GM18861 (cell line): Measurements from ENCODE around the gene ATP10D.
"Not testable (repeated sequence)": the region's sequence is repeated elsewhere in the genome, so short reads cannot be mapped to it uniquely, and the experiment has no call there.

Experiments used
- ATAC-seq: cut with Tn5 transposase; IDR thresholded peaks from one replicate; pipeline ENCODE4 v1.9.1; 2021; ENCODE audit not compliant: unreplicated experiment

The ATP10D gene

GRCh38 chr4:47486727-47487126 is 1.7 kb downstream of the ATP10D start:
- ATAC-seq, result not testable (repeated sequence)

- no peak for ATAC-seq
Measured at GRCh38 chr4:47488706-47489105, 3.6 kb downstream of the ATP10D start.

GRCh38 chr4:47490550-47490949 is 5.5 kb downstream of the ATP10D start:
- peak; percentile 79 for ATAC-seq

- peak; percentile 46 for ATAC-seq
Measured at GRCh38 chr4:47493238-47494123, 8.4 kb downstream of the ATP10D start.

- ATAC-seq, result peak; percentile 11
Measured at GRCh38 chr4:47494124-47494430, 9.0 kb downstream of the ATP10D start.

- peak; percentile 34 for ATAC-seq
Measured at GRCh38 chr4:47498899-47499298, 13.8 kb downstream of the ATP10D start.

- no peak for ATAC-seq
Measured at GRCh38 chr4:47499700-47500099, 14.6 kb downstream of the ATP10D start.

GRCh38 chr4:47500776-47501175 is 15.7 kb downstream of the ATP10D start:
- ATAC-seq, result no peak

GRCh38 chr4:47505147-47505546 is 20.1 kb downstream of the ATP10D start:
- no peak for ATAC-seq

- no peak for ATAC-seq
Measured at GRCh38 chr4:47505666-47506065, 20.6 kb downstream of the ATP10D start.

GRCh38 chr4:47510506-47511143 is 25.6 kb downstream of the ATP10D start:
- ATAC-seq, result peak; percentile 98

GRCh38 chr4:47513461-47513860 is 28.4 kb downstream of the ATP10D start:
- ATAC-seq, result no peak

- peak; percentile 99 for ATAC-seq
Measured at GRCh38 chr4:47519239-47519883, 34.3 kb downstream of the ATP10D start.

GRCh38 chr4:47525154-47525819 is 40.2 kb downstream of the ATP10D start:
- no peak for ATAC-seq

GRCh38 chr4:47526281-47526680 is 41.2 kb downstream of the ATP10D start:
- no peak for ATAC-seq

- not testable (repeated sequence) for ATAC-seq
Measured at GRCh38 chr4:47528646-47529045, 43.6 kb downstream of the ATP10D start.

GRCh38 chr4:47530801-47531200 is 45.7 kb downstream of the ATP10D start:
- no peak for ATAC-seq

GRCh38 chr4:47531241-47531953 is 46.3 kb downstream of the ATP10D start:
- ATAC-seq, result peak; percentile 100

- no peak for ATAC-seq
Measured at GRCh38 chr4:47531954-47532321, 46.9 kb downstream of the ATP10D start.

GRCh38 chr4:47532658-47533057 is 47.6 kb downstream of the ATP10D start:
- ATAC-seq, result no peak
